Mucosa of rectum (tissue), 2 donors: ENCODE measurements around the gene PNLDC1.

ENCODE experiments used
- H3K27ac ChIP-seq, 2 donors: one replicate each; pipeline ENCODE4 v1.7.0; 2013; ENCODE audit warnings: inconsistent platforms in 2 of 2, low read depth in 2 of 2, low read length in 2 of 2
- H3K27me3 ChIP-seq, 2 donors: one replicate each; pipeline ENCODE4 v1.7.0; 2013; ENCODE audit warnings: low read length in 2 of 2; ENCODE audit not compliant: control insufficient read depth in 2 of 2, insufficient read depth in 2 of 2
- H3K36me3 ChIP-seq, 2 donors: one replicate each; pipeline ENCODE4 v1.7.0; 2013; ENCODE audit warnings: low read length in 2 of 2; ENCODE audit not compliant: control insufficient read depth in 2 of 2, insufficient read depth in 2 of 2
- H3K4me1 ChIP-seq, 2 donors: one replicate each; pipeline ENCODE4 v1.7.0; 2013; ENCODE audit warnings: low read length in 2 of 2, mild to moderate bottlenecking in 1 of 2; ENCODE audit not compliant: control insufficient read depth in 2 of 2, insufficient read depth in 2 of 2
- H3K4me3 ChIP-seq, 2 donors: one replicate each; pipeline ENCODE4 v1.7.0; 2013; ENCODE audit warnings: low read length in 2 of 2
- H3K9ac ChIP-seq, 2 donors: one replicate each; pipeline ENCODE4 v1.7.0; 2013; ENCODE audit warnings: low read length in 2 of 2, low read depth in 1 of 2, mild to moderate bottlenecking in 1 of 2
- H3K9me3 ChIP-seq, 2 donors: one replicate each; pipeline ENCODE4 v1.7.0; 2013; ENCODE audit warnings: low read length in 2 of 2; ENCODE audit not compliant: control insufficient read depth in 2 of 2
- donor health status: healthy.
- donor health status: Normal muscosa, but diverticular disease.

The PNLDC1 gene

GRCh38 chr6:159865226-159865920 is 65.3 kb downstream of the PNLDC1 start:
- Histone ChIP-seq H3K4me3 (no peak overlapping the region), H3K9ac (no peak overlapping the region), H3K9me3 (no peaks in the 10 kb centered on the region), H3K27me3 (no peaks in the 10 kb centered on the region), H3K4me1 (no peaks in the 10 kb centered on the region), H3K27ac (no peak overlapping the region), H3K36me3 (no peaks in the 10 kb centered on the region)

- Histone ChIP-seq H3K4me1 (no peaks in the 10 kb centered on the region), H3K4me3 (no peak overlapping the region), H3K27ac (no peak overlapping the region), H3K27me3 (no peaks in the 10 kb centered on the region), H3K36me3 (no peaks in the 10 kb centered on the region), H3K9ac (no peak overlapping the region), H3K9me3 (no peaks in the 10 kb centered on the region)
Observed at GRCh38 chr6:159866286-159867247, 66.5 kb downstream of the PNLDC1 start.
